WTC11 (cell line): Measurements from ENCODE around the gene HSPA1B.
"Not testable (repeated sequence)": the region's sequence is repeated elsewhere in the genome, so short reads cannot be mapped to it uniquely, and the experiment has no call there.

ENCODE experiments used
- CREB1 ChIP-seq: sonication (generic); formaldehyde crosslinking; IDR thresholded peaks from 2 replicates; pipeline ENCODE4 v1.8.0; 2023; ENCODE audit warnings: mild to moderate bottlenecking, missing genetic modification reagents
- E2F4 ChIP-seq: sonication (generic); formaldehyde crosslinking; IDR thresholded peaks from 2 replicates; pipeline ENCODE4 v1.8.1; 2022; ENCODE audit warnings: low read depth, mild to moderate bottlenecking, moderate library complexity, missing genetic modification reagents, borderline replicate concordance
- ESRRA ChIP-seq: sonication (generic); formaldehyde crosslinking; IDR thresholded peaks from 2 replicates; pipeline ENCODE4 v1.8.1; 2022; ENCODE audit warnings: mild to moderate bottlenecking, missing genetic modification reagents, borderline replicate concordance
- FOXJ3 ChIP-seq: sonication (generic); formaldehyde crosslinking; IDR thresholded peaks from 2 replicates; pipeline ENCODE4 v1.9.0; 2021; ENCODE audit warnings: missing genetic modification reagents, mild to moderate bottlenecking, borderline replicate concordance
- FOXK1 ChIP-seq: sonication (generic); formaldehyde crosslinking; IDR thresholded peaks from 2 replicates; pipeline ENCODE4 v1.8.0; 2022; ENCODE audit warnings: mild to moderate bottlenecking, moderate library complexity, missing genetic modification reagents
- NR2C2 ChIP-seq: sonication (generic); formaldehyde crosslinking; IDR thresholded peaks from 2 replicates; pipeline ENCODE4 v1.8.0; 2022; ENCODE audit warnings: mild to moderate bottlenecking, missing genetic modification reagents
- TEAD4 ChIP-seq: sonication (generic); formaldehyde crosslinking; IDR thresholded peaks from 2 replicates; pipeline ENCODE4 v1.8.0; 2022; ENCODE audit warnings: mild to moderate bottlenecking, missing genetic modification reagents
- TP53 ChIP-seq: sonication (generic); formaldehyde crosslinking; IDR thresholded peaks from 2 replicates; pipeline ENCODE4 v1.8.1; 2023; ENCODE audit warnings: mild to moderate bottlenecking, missing genetic modification reagents
- ZNF121 ChIP-seq: sonication (generic); formaldehyde crosslinking; IDR thresholded peaks from 2 replicates; pipeline ENCODE4 v1.8.0; 2023; ENCODE audit warnings: missing genetic modification reagents
- ZNF219 ChIP-seq: sonication (generic); formaldehyde crosslinking; IDR thresholded peaks from 2 replicates; pipeline ENCODE4 v1.8.0; 2023; ENCODE audit warnings: missing genetic modification reagents, mild to moderate bottlenecking, borderline replicate concordance
- TF ChIP-seq, protein P1 (sequence below): fragments of 200-600 bp; IDR thresholded peaks from 2 replicates; pipeline ENCODE4 v1.8.0; 2022; ENCODE audit warnings: antibody characterized with exemption
- TF ChIP-seq, protein P2 (sequence below): sonication (generic); formaldehyde crosslinking; IDR thresholded peaks from 2 replicates; pipeline ENCODE4 v1.8.0; 2022; ENCODE audit warnings: mild to moderate bottlenecking, missing genetic modification reagents
- TF ChIP-seq, protein P3 (sequence below): sonication (generic); formaldehyde crosslinking; IDR thresholded peaks from 2 replicates; pipeline ENCODE4 v1.8.0; 2022; ENCODE audit warnings: mild to moderate bottlenecking, missing genetic modification reagents

DNA sequence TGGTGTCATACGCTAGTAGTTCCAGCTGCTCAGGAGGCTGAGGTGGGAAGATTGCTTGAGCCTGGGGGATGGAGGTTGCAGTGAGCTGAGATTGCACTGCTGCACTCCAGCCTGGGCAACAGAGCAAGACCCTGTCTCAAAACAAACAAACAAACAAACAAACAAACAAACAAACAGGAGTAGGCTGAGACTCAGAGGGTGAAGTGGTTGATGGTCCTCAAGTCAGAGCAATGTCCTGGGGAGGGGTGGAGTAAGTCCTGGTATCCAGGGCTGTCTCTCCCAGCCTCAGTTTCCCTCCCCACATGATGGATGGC is 41.1 kb downstream of the HSPA1B start:
- TF ChIP-seq, protein P1, sequence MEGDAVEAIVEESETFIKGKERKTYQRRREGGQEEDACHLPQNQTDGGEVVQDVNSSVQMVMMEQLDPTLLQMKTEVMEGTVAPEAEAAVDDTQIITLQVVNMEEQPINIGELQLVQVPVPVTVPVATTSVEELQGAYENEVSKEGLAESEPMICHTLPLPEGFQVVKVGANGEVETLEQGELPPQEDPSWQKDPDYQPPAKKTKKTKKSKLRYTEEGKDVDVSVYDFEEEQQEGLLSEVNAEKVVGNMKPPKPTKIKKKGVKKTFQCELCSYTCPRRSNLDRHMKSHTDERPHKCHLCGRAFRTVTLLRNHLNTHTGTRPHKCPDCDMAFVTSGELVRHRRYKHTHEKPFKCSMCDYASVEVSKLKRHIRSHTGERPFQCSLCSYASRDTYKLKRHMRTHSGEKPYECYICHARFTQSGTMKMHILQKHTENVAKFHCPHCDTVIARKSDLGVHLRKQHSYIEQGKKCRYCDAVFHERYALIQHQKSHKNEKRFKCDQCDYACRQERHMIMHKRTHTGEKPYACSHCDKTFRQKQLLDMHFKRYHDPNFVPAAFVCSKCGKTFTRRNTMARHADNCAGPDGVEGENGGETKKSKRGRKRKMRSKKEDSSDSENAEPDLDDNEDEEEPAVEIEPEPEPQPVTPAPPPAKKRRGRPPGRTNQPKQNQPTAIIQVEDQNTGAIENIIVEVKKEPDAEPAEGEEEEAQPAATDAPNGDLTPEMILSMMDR: not testable (repeated sequence)
- not testable (repeated sequence) for TF ChIP-seq ESRRA (CRISPR knock-in tag); TP53 (CRISPR knock-in tag); FOXJ3; CREB1 (CRISPR knock-in tag); E2F4 (CRISPR knock-in tag); NR2C2 (CRISPR knock-in tag); ZNF219; FOXK1; TEAD4
- TF ChIP-seq, protein P2, sequence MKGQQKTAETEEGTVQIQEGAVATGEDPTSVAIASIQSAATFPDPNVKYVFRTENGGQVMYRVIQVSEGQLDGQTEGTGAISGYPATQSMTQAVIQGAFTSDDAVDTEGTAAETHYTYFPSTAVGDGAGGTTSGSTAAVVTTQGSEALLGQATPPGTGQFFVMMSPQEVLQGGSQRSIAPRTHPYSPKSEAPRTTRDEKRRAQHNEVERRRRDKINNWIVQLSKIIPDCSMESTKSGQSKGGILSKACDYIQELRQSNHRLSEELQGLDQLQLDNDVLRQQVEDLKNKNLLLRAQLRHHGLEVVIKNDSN (CRISPR knock-in tag): not testable (repeated sequence)
- TF ChIP-seq, protein P3, sequence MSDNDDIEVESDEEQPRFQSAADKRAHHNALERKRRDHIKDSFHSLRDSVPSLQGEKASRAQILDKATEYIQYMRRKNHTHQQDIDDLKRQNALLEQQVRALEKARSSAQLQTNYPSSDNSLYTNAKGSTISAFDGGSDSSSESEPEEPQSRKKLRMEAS: not testable (repeated sequence)
- TF ChIP-seq ZNF121 (CRISPR knock-in tag): peak; percentile 73
